SK-N-SH (cell line): Measurements from ENCODE around the gene EXTL2. TPM values are rescaled to one million over a fixed set of nuclear protein-coding genes. Genes with fewer than 3 reads are reported as not detected.

Experiments used
- CTCF ChIA-PET: fragments of 300-600, 350-600 bp; formaldehyde crosslinking; extraction: SDS; loops from one replicate; lab custom pipeline; 2021; lab: Yijun Ruan, JAX
- POLR2A ChIA-PET: fragments of 350-600 bp; sonication (Branson Sonifier 250); formaldehyde crosslinking; extraction: SDS; loops from one replicate; lab custom pipeline; 2020; ENCODE audit warnings: antibody characterized with exemption, inconsistent platforms; lab: Yijun Ruan, JAX
- DNase-seq: peaks from one replicate; pipeline ENCODE4 v3.0.0; 2012
- H2AFZ ChIP-seq: fragments of 200-600 bp; sonication (generic); 2 replicates; pipeline ENCODE4 v1.8.1; 2016; ENCODE audit warnings: antibody characterized with exemption, mild to moderate bottlenecking, low read depth
- H3F3A ChIP-seq: fragments of 200-600 bp; sonication (generic); replicated peaks from 2 replicates; pipeline ENCODE3; 2016; ENCODE audit warnings: antibody characterized with exemption, mild to moderate bottlenecking; ENCODE audit not compliant: insufficient read depth
- H3K27ac ChIP-seq, 2 experiments: fragments of 200-500 bp in 1 of 2; fragments of 200-600 bp in 1 of 2; sonication (Bioruptor generic) in 1 of 2; sonication (generic), shearing (Covaris generic) in 1 of 2; 2 replicates each; pipeline versions ENCODE4 v1.5.1 to v1.6.1; 2014 to 2016; ENCODE audit warnings: low read depth in 2 of 2, inconsistent platforms in 1 of 2, low read length in 1 of 2, mild to moderate bottlenecking in 1 of 2, mixed read lengths in 1 of 2
- H3K27me3 ChIP-seq: fragments of 200-600 bp; sonication (generic), shearing (Covaris generic); 2 replicates; pipeline ENCODE4 v1.6.1; 2016; ENCODE audit warnings: mixed run types; ENCODE audit not compliant: insufficient read depth
- H3K36me3 ChIP-seq, 2 experiments: fragments of 200-500 bp in 1 of 2; fragments of 200-600 bp in 1 of 2; sonication (Bioruptor generic) in 1 of 2; sonication (generic) in 1 of 2; replicated peaks in 1 of 2; 2 replicates each; pipeline versions ENCODE3 to v1.5.1; 2014 to 2016; ENCODE audit warnings: low read length in 1 of 2, mild to moderate bottlenecking in 1 of 2; ENCODE audit not compliant: insufficient read depth in 2 of 2, control insufficient read depth in 1 of 2
- H3K4me1 ChIP-seq, 2 experiments: fragments of 200-500 bp in 1 of 2; fragments of 200-600 bp in 1 of 2; sonication (Bioruptor generic) in 1 of 2; sonication (generic), shearing (Covaris generic) in 1 of 2; 2 replicates each; pipeline versions ENCODE4 v1.5.1 to v1.6.1; 2014 to 2016; ENCODE audit warnings: low read depth in 1 of 2, low read length in 1 of 2, mixed run types in 1 of 2; ENCODE audit not compliant: insufficient read depth in 2 of 2, control insufficient read depth in 1 of 2
- H3K4me2 ChIP-seq: fragments of 200-600 bp; sonication (generic), shearing (Covaris generic); 2 replicates; pipeline ENCODE4 v1.6.1; 2017; ENCODE audit warnings: mixed run types
- H3K4me3 ChIP-seq, 2 experiments: fragments of 200-500 bp in 1 of 2; fragments of 200-600 bp in 1 of 2; sonication (Bioruptor generic) in 1 of 2; sonication (generic), shearing (Covaris generic) in 1 of 2; 2 replicates each; pipeline versions ENCODE4 v1.5.1 to v1.8.1; 2014 to 2016; ENCODE audit warnings: low read depth in 2 of 2, inconsistent platforms in 1 of 2, low read length in 1 of 2, mild to moderate bottlenecking in 1 of 2, mixed read lengths in 1 of 2, moderate library complexity in 1 of 2
- H3K79me2 ChIP-seq: fragments of 200-600 bp; sonication (generic); 2 replicates; pipeline ENCODE4 v1.8.1; 2017; ENCODE audit warnings: mild to moderate bottlenecking; ENCODE audit not compliant: insufficient read depth
- H3K9ac ChIP-seq: fragments of 200-600 bp; sonication (generic); 2 replicates; pipeline ENCODE4 v1.6.1; 2017; ENCODE audit warnings: mixed run types
- H3K9me2 ChIP-seq: fragments of 200-600 bp; sonication (generic); 2 replicates; pipeline ENCODE4 v1.6.1; 2017; ENCODE audit warnings: mixed run types
- H3K9me3 ChIP-seq: fragments of 200-600 bp; sonication (generic); 2 replicates; pipeline ENCODE4 v1.6.1; 2017; ENCODE audit warnings: mixed run types, mild to moderate bottlenecking, moderate library complexity
- H4K20me1 ChIP-seq: fragments of 200-600 bp; sonication (generic); 2 replicates; pipeline ENCODE4 v1.6.1; 2017; ENCODE audit warnings: mild to moderate bottlenecking, mixed run types; ENCODE audit not compliant: insufficient read depth
- EZH2phosphoT487 ChIP-seq: fragments of 200-600 bp; sonication (generic); IDR thresholded peaks from 2 replicates; pipeline ENCODE4 v1.6.1; 2017; ENCODE audit warnings: low read depth, mixed run types, mild to moderate bottlenecking, antibody characterized with exemption, moderate library complexity, borderline replicate concordance
- FOSL2 ChIP-seq: IDR thresholded peaks from 2 replicates; pipeline ENCODE4 v1.4.0; 2012; ENCODE audit warnings: low read depth, mild to moderate bottlenecking, moderate library complexity, borderline replicate concordance
- NRF1 ChIP-seq: IDR thresholded peaks from 2 replicates; pipeline ENCODE4 v1.6.1; 2012; ENCODE audit warnings: low read depth, mild to moderate bottlenecking, low read length
- RCOR1 ChIP-seq: fragments of 150-350 bp; IDR thresholded peaks from 2 replicates; pipeline ENCODE4 v1.6.1; 2017; ENCODE audit warnings: antibody characterized with exemption, low read length
- REST ChIP-seq: IDR thresholded peaks from 2 replicates; pipeline ENCODE4 v1.6.1; 2012; ENCODE audit warnings: mild to moderate bottlenecking, low read depth, low read length, moderate library complexity
- RFX5 ChIP-seq: IDR thresholded peaks from 2 replicates; pipeline ENCODE4 v1.6.1; 2012; ENCODE audit warnings: mild to moderate bottlenecking, improper control_type of control experiment, low read length
- RXRA ChIP-seq: IDR thresholded peaks from 2 replicates; pipeline ENCODE4 v1.4.0; 2012; ENCODE audit warnings: low read depth, mild to moderate bottlenecking, borderline replicate concordance
- SMC3 ChIP-seq: IDR thresholded peaks from 2 replicates; pipeline ENCODE4 v1.6.1; 2012; ENCODE audit warnings: low read depth, low read length, improper control_type of control experiment
- TAF1 ChIP-seq: IDR thresholded peaks from 2 replicates; pipeline ENCODE4 v1.6.1; 2012; ENCODE audit warnings: low read depth, mild to moderate bottlenecking, low read length, moderate library complexity, borderline replicate concordance
- TCF12 ChIP-seq: IDR thresholded peaks from 2 replicates; pipeline ENCODE4 v1.4.0; 2012
- USF1 ChIP-seq: IDR thresholded peaks from 2 replicates; pipeline ENCODE4 v1.4.0; 2012; ENCODE audit warnings: low read depth, borderline replicate concordance
- WGBS: methylation state at CpG from one replicate; pipeline ENCODE4 v1.1.6; 2017; ENCODE audit warnings: low lambda C conversion rate; 5-methylcytosine and 5-hydroxymethylcytosine counted together
- polyA plus RNA-seq, 3 experiments: library from polyadenylated mRNA; depleted of rRNA; stranded (reverse); fragments of >200 nt; gene quantifications; 2 replicates each; pipeline ENCODE4 v1.2.3, GENCODE V29; 2012

Gene EXTL2
- polyA plus RNA-seq, 1 of the 3 experiments (the other 2 are of a cell fraction), result 20.3 TPM

DNA sequence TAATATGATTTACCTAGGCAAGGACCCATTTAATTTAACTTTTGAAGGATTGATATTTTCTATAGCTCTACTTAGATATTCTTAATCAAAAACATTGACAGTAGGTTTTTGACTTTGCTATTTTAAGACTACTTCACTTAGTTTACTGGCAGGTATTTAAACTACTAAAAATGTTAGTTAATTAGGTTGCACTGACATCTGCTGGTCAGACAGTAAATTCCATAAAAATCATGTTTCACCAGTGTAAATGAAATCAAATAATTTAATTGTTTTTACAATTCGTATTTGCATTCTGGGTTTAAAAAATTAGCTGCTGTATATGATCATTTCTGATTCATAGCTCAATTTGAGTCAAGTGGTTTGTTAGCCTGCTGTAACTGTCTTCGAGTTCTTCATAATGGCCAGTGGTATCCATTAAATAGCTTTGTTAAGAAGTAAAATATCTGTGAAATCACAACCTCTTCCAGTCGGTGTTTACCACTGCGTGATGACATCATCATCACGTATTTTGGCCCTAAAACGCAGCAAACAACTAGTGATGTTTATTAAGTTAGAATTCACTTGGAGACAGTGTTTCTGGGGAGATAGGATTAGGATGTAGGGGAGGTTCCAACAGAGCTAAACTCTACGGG is 26.2 kb downstream of the EXTL2 start (continued):
- TF ChIP-seq RXRA, result no peak
- TF ChIP-seq EZH2phosphoT487, result no peak
- no peak for TF ChIP-seq USF1
- TF ChIP-seq TCF12, result no peak
- no peak for TF ChIP-seq RFX5

GRCh38 chr1:100866901-100867206 is 27.8 kb downstream of the EXTL2 start:
- DNase-seq, result no peak
- no peaks in the 10 kb centered on the region for H3K79me2 ChIP-seq
- TF ChIP-seq RCOR1 (no peak), NRF1 (no peak), SMC3 (no peak), REST (no peak), FOSL2 (no peak), TAF1 (no peak)
- H3F3A ChIP-seq, result peaks cover 4% of the 10 kb centered on the region
- H3K4me3 ChIP-seq, result no peak overlapping the region
- no peaks in the 10 kb centered on the region for H3K9me3 ChIP-seq
- no peaks in the 10 kb centered on the region for H3K9me2 ChIP-seq
- POLR2A ChIA-PET, result no interaction called here
- WGBS, result 50% methylated on average over 2 of the region's 2 CpGs
- H3K4me1 ChIP-seq, result peaks cover 0 to 4% of the 10 kb centered on the region in 2 experiments; a peak in 2 of 4 replicates
- no peaks in the 10 kb centered on the region for H3K27me3 ChIP-seq
- H2AFZ ChIP-seq, result no peak overlapping the region
- H3K36me3 ChIP-seq, result no peaks in the 10 kb centered on the region
- no peak overlapping the region for H3K4me2 ChIP-seq
- CTCF ChIA-PET, result interaction anchor here (0.9 to 12.0 kb wide), 5 partner anchors 21 to 407 kb away, joined by 3 to 263 read pairs (median 4); no protein-coding TSS in a partner anchor
- peak overlapping the region; percentile 16; a peak in 2 of 4 replicates for H3K27ac ChIP-seq
- no peak overlapping the region for H3K9ac ChIP-seq
- H4K20me1 ChIP-seq, result no peaks in the 10 kb centered on the region
